ENCODE data around the gene CAND2.
"Not testable (repeated sequence)": the region's sequence is repeated elsewhere in the genome, so short reads cannot be mapped to it uniquely, and the experiment has no call there.

The CAND2 gene

DNA sequence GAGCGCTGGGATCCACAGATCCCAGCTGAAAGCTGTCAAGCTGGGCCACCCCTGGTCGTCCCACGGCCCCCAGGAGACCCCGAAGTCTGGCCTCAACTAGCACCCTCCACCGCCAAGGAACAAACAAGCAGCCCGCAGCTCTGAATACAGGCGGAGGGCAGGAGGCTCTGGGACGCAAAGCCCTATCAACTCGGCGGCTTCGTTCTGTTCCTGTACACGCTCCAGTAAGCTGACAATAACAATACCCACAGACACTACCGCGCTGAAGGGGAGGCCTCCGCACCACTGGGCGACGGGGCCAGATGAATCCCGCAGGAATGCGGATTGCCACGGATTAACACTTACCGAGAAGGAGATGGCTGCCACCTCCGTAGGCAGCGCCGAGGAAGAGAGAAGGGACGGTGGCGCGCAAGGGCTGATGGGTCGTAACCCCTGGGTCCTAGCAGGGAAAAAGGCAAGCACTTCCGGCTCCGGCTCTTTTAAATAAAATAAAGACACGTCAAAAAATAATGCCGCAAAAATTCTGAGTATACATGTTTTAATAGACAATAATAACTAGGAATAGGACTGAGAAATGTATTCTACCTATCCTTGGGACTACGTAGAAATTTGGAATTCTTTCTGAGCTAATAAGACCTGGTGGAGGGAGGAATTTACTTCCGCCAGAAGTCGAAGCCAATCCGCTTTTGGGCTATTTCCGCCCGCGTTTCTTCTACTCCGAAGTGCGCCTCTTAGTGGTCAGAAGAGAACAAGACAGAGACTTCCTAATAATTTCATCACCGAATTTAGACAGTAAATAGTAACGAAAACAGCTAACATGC, 44.9 kb downstream of the CAND2 start, which contains the start of gene RPL32:
Gene RPL32, minus strand, starts transcription at position 417 of the 821 bp plus-strand sequence. CDS start 1,328 bp downstream, outside the sequence.
- H3K27ac ChIP-seq: peak within 1 kb of the TSS; percentile 76 to 99 (median 97)
- peak within 1 kb of the TSS; percentile 54 to 92 (median 82) for H3K4me3 ChIP-seq

DNA sequence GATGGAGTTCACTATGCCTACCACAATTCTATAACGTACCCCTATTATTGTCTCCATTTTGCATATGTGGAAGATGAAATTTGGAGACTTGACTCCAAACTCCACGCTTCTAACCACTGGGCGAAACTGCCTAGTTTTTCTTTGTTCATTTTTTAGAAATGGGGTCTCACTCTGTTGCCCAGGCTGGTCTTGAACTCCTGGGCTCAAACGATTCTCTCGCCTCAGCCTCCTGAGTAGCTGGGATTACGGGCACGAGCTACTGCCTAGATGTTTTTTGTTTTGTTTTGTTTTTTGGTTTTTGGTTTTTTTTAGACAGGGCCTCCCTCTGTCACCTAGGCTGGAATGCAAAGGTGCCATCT, 45.5 kb downstream of the CAND2 start:
- Histone ChIP-seq H3K4me3 (peak overlapping the region in 2 of 7 experiments; percentile 75 to 88), H3K27ac (peak overlapping the region in 15 of 21 experiments; percentile 89 to 99 (median 98))

DNA sequence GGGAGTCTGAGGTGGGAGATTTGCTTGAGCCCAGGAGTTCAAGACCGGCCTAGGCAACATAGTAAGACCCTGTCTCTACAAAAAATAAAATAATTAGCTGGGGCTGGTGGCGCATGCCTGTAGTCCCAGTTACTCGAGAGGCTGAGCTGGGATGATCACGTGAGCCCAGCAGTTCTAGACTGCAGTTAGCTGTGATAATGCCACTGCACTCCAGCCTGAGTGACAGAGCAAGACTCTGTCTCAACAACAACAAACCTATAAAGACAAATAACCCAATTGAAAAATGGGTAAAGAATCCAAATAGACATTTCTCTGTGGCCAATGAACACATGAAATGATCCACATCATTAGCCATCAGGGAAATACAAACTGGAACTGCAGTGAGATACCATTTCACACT, 46.0 kb downstream of the CAND2 start:
- H3K27ac ChIP-seq: no peak overlapping the region

DNA sequence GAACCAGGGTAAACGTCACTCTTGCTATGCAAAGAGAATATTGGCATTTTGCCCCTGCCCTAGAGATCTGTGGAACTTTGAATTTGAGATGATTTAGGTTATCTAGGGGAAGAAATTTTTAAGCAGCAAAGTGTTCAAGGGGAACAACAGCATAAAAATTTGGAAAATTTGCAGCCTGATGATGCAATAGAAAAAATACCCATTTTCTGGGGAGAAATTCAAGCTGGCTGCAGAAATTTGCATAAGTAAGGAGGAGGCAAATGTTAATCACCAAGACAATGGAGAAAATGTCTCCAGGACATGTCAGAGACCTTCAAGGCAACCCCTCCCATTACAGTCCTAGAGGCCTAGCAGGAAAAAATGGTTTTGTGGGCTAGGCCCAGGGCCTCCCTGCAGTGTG, 49.3 kb downstream of the CAND2 start:
- no peak overlapping the region for H3K4me3 ChIP-seq
- H3K27ac ChIP-seq: no peak overlapping the region

More for the DNA sequence above, 46.0 kb downstream of the CAND2 start:
- H3K4me3 ChIP-seq: no peak overlapping the region

DNA sequence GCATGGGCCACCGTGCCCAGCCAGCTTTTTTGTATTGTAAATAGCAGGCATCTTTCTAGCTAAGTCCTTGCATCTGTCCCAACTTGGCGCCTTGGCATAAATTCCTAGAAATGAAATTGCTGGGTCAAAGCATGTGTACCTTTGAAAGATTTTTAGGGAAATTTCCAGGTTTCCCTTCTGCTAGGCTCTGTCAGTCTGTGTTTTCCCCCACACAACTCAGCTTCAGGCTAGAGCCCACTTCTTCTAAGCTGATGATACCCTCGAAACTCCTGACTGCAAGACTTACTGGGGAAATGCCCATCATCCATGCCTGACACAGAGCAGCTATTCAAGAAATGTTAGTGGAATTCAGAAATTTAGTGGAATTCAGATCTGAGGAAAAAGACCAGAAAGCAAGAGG, 55.7 kb downstream of the CAND2 start:
- no peak overlapping the region for H3K4me3 ChIP-seq
- H3K27ac ChIP-seq: no peak overlapping the region

DNA sequence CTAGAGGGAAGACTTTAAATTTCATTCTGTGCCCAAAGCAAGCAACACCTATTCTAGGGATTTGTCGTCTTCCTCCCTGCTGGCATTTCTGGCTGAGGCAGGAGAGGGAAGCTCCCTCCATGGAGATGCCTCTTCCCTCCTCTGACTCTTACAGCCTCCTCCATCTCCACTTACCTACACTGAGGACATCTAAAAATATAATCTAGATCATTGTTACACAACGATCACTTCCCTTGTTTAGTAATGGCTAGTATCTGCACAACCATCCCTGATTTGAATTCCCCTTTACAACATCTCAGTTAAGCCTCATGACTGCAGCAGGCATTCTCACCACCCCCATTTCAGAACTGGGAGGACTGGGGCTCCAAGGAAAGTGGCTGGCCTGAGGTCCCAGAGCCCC, 57.4 kb downstream of the CAND2 start:
- not testable (repeated sequence) for H3K4me3 ChIP-seq

DNA sequence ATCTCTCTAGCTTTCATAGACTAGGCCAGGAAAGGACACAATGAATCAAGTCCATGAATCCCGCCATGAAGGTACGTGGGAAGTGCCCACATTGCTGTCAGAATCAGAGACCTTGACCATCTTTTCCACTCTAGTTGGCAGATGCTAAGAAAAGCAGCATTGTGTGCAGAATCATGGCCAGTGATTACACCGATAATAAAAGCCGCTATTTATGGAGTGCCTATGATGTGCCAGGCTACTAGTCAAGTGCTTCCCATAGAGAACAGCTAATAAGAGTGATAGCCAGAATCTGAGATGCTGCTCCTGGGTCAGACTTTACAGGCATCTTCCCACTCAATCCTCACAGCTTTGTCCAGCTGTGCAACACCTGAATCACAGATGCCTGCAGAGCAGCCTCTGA, 58.1 kb downstream of the CAND2 start:
- Histone ChIP-seq H3K27ac (no peak overlapping the region), H3K4me3 (no peak overlapping the region)

More for the DNA sequence above, 57.4 kb downstream of the CAND2 start:
- not testable (repeated sequence) for H3K27ac ChIP-seq

DNA sequence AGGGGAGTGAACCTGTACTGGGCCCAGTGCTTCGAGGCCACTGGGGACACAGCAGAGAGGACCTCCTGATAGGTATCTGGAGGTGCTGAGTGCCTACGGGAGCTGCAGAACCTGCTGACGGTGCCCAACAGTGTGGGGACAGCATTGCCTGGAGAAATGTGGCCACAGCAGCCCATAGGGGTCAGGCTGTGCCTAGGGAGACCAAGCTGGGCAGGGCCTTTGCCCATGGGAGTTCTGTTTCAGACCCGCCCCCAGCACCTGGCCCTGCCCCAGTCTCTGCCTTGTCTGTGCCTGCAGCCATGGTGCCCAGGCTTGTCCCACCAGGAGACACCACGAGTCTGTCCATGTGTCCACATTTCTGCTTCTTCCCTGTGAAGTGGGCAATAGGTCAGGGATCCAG, 60.1 kb downstream of the CAND2 start:
- Histone ChIP-seq H3K27ac (no peak overlapping the region), H3K4me3 (no peak overlapping the region)

DNA sequence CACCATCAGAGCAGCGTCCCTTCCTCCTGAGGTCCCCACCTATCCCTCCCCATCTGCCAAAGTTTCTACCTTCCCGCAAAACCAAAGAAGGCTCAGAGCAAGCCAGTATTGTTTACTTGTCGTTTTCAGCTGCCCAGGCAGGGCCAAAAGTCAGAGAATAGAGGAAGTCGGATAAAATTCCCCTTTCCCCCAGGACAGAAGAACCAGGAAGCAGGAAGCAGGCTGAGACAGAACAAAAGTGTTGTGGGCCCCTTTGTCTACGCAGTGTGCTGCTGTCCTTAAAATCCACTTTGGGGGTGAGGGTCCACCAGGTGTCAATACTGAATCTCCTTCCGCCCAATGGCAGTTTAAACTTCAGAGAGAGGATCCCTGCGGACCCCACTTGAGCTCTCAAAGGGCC, 63.4 kb downstream of the CAND2 start:
- peak overlapping the region in 1 of 21 experiments; percentile 7 for H3K27ac ChIP-seq
- no peak overlapping the region for H3K4me3 ChIP-seq

DNA sequence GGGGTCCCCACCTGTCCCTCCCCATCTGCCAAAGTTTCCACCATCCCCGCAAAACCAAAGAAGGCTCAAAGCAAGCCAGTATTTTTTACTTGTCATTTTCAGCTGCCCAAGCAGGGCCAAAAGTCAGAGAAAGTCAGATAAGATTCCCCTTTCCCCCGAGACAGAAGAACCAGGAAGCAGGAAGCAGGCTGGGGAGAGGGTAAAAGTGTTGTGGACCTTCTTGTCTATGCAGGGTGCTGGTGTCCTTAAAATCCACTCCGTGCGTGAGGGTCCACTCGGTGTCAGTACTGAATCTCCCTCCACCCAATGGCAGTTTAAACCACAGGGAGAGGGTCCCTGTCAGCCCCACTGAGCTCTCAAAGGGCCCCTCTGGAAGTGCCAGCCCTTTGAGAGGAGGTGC, 65.1 kb downstream of the CAND2 start:
- no peak overlapping the region for H3K4me3 ChIP-seq
- H3K27ac ChIP-seq: no peak overlapping the region

DNA sequence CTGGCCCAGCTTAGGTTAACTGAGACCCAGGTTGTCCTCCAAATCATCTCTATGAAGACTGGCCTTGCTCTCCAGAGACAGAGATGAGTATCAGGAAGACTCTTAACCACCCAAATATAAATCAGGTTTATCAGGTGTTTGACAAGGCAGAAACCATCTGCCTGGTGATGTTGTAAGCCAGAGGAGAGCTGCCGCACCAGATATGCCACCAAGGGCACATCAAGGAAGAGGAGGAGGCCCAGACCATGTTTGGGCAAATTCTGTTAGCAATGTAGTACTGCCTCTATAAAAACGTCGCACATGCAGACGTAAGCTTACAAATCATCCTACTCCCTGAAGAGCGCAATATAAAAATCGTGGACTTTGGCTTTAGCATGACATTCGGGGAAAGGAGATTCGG, 65.9 kb downstream of the CAND2 start:
- no peak overlapping the region for H3K4me3 ChIP-seq

DNA sequence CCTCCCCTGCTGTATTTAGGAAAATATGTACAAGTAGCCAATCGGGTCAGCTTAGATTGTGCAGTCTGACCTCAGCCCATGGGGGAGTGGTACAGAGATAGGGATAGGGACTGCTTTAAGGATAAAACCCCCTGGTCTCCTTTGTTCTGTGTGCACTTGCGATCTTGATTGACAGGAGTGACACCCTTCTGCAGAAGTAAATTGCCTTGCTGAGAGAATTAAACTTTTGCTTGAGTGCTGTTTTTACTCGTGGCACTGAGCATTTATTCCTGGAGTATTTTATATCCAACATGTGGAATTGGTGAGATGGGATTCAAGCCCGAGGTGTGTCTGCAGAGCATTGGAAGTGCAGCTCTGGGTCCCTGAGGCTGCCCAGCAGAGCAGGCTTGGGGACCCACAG, 68.8 kb downstream of the CAND2 start:
- Histone ChIP-seq H3K4me3 (no peak overlapping the region), H3K27ac (no peak overlapping the region)

More for the DNA sequence above, 65.9 kb downstream of the CAND2 start:
- no peak overlapping the region for H3K27ac ChIP-seq

DNA sequence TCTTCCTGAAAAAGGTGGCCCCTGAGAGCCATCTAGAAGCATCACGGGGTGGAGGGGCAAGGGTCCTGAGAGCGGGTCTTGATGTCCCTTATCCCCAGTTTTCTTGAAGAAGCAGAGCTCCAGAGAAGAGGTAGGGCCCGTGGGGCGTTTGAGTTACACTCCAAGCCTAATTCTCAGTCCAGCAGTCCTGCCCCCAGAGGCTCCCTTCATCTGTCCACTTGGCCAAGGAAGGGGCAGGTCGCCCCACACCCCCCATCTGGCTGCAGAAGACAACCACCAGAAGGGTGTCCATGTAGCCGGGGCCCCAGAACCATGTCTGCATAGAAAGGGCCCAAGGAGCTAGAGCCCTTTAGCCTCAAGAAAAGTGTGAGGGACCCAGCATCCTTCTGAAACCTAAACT, 70.4 kb downstream of the CAND2 start:
- Histone ChIP-seq H3K27ac (no peak overlapping the region), H3K4me3 (no peak overlapping the region)

DNA sequence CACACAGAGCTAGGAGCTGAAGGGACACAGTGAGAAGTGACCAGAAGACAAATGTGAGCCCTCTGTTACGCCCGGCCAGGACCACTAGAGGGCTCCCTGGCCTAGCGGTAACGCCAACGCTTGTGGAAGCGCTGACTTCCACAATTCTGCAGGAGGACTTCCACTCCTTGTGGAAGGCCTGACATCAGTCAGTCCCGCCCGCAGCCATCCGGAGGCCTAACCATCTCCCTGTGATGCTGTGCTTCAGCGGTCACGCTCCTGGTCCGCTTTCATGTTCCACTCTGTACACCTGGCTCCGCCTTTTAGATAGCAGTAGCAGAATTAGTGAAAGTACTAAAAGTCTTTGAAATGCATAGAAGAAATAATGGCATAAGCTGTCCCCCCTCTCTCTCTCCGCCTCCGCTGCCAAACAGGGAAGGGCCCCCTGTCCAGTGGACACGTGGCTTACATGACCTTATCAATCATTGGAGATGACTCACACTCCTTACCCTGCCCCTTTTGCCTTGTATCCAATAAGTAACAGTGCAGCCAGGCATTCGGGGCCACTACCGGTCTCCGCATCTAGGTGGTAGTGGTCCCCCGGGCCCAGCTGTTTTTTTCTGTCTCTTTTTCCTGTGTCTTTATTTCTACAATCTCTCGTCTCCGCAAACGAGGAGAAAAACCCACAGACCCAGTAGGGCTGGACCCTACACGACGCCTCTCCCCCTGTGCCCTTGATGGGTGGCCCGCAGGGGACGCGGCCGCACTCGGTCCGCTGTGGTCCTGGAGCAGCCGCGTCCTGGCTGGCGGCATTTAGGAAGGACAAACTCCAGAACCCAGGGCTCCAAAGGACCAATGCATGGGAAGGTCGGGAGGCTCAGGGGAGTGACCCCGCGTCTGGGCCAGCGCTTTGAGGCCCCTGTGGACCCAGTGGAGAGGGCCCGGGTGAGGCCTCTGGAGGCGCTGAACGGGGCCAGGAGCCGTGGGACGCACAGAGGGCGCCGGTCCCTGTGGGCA, 71.9 kb downstream of the CAND2 start:
- Histone ChIP-seq H3K4me3 (peak overlapping the region in 3 of 7 experiments; percentile 2 to 24 (median 9)), H3K27ac (no peak overlapping the region)

DNA sequence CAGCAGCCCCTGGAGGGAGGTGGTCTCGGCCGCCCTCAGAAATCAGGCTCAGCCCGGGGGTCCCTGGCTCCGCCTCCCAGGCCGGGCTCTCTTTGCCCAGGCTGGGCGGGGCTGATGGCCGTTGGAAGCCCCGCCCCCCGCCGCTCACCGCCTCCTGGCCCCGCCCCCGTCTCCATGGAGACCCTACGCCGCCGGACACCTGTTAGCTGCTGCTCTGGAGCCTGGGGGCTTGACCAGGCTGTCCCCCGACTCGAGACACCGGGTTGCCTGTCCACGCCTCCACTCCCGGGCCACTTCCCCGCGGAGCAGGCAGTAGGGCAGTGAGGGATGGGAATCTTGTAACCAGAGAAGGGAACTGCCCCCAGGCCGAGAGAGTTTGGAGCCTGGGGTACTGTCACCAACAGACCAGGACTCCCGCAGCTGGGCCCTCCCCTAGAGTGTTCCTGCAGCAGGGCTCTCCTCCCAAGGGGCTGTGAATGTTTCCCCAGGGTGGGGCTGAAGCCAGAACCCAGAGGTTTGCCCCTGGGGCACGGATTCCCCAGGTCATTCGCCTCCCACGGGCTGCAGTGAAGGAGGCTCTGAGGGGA, 72.6 kb downstream of the CAND2 start:
- H3K27ac ChIP-seq: no peak overlapping the region
- H3K4me3 ChIP-seq: peak overlapping the region in 3 of 7 experiments; percentile 2 to 24 (median 9)

DNA sequence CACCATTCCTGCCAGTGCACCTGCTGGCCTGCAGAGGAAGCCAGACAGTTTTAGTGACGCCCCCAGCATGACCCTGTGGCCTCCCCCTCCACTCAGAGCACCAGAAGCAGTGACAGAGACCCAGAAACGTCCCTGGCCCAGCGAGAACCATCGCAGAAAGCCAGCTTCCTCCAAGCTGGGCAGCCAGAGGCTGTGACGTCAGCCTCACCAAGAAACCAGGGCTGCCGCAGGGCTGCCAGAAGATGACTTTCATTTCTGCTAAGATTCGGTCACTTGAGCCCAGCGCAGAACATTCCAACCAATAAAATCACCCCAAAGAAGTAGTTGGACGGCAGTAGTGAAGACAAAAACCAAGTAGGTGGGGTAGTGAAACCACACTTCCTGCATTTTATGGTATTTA, 74.5 kb downstream of the CAND2 start:
- Histone ChIP-seq H3K4me3 (no peak overlapping the region), H3K27ac (peak overlapping the region in 2 of 21 experiments; percentile 3 to 8)

DNA sequence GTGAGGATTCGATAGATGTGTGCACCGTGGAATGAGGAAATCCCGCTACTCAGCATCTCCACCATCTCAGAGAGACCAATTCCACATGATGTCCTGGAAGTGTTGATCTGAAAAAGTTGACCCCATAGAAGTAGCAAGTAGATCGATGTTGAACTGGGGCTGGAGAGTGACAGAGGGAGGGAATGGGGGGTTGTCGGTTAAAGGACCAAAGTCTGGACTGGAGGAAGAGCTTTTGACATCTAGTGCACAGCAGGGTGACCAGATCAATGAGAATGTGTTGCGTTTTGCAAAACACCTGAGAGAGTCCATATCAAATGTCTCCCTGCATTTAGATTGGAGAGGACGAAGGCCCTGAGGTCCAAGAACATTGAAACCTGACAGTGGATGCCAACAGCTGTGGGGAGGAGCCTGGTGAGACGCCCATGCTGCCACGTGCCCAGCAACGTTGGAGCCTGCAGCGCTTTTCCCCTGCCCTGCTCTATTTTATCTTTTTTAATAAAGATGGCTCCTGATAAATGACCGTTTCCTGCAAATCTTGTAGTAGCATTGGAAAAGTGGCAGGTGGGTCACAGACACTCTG, 75.0 kb downstream of the CAND2 start:
- no peak overlapping the region for H3K27ac ChIP-seq

DNA sequence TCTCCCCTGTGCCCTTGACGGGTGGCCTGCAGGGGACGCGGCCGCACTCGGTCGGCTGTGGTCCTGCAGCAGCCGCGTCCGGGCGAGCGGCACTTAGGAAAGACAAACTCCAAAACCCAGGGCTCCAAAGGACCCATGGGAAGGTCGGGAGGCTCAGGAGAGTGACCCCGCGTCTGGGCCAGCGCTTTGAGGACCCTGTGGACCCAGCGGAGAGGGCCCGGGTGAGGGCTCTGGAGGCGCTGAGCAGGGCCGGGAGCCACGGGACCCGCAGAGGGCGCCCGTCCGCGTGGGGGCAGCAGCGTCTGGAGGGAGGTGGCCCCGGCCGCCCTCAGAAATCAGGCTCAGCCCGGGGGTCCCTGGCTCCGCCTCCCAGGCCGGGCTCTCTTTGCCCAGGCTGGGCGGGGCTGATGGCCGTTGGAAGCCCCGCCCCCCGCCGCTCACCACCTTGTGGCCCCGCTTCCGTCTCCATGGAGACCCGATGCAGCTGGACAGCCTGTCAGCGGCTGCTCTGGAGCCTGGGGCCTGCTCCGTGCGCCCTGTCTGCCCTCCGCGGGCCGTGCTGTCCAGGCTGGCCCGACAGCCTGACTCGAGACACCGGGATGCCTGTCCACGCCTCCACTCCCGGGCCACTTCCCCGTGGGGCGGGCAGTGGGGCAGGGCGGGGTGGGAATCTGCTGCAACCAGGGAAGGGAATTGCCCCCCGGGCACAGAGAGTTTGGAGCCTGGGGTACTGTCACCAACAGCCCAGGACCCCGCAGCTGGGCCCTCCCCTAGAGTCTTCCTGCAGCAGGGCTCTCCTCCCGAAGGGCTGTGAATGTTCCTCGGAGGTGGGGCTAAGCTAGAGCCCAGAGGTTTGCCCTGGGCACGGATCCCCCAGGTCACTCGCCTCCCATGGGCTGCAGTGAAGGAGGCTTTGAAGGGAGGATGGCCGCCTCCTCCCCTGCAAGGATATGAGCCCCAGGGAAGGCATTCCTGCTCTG, 79.7 kb downstream of the CAND2 start:
- Histone ChIP-seq H3K4me3 (peak overlapping the region in 1 of 7 experiments; percentile 0), H3K27ac (no peak overlapping the region)

More for the DNA sequence above, 75.0 kb downstream of the CAND2 start:
- no peak overlapping the region for H3K4me3 ChIP-seq

Measured in skin epidermis (tissue), 12 donors.